GM12878 (cell line): ENCODE measurements around the gene EIF5A.
A peak's percentile ranks its signal among the peaks of the same experiment; 100 is the strongest.

Experiments
- EP300 ChIP-seq, 2 experiments: fragments of 150-350 bp in 1 of 2; IDR thresholded peaks; 2 replicates each; pipeline ENCODE4 v1.6.1; 2011 to 2012; ENCODE audit warnings: low read depth in 2 of 2, low read length in 2 of 2, borderline replicate concordance in 1 of 2, improper control_type of control experiment in 1 of 2, inconsistent platforms in 1 of 2; ENCODE audit not compliant: control insufficient read depth in 1 of 2
- GABPA ChIP-seq: IDR thresholded peaks from 2 replicates; pipeline ENCODE4 v1.6.1; 2014; ENCODE audit warnings: antibody characterized with exemption, low read depth, mild to moderate bottlenecking, inconsistent platforms
- HCFC1 ChIP-seq: fragments of 150-350 bp; IDR thresholded peaks from 2 replicates; pipeline ENCODE4 v1.6.1; 2014; ENCODE audit warnings: low read length
- SMAD1 ChIP-seq: fragments of 450-650 bp; IDR thresholded peaks from 2 replicates; pipeline ENCODE4 v1.6.1; 2018; ENCODE audit warnings: mild to moderate bottlenecking, low read depth; ENCODE audit not compliant: partially characterized antibody
- TARDBP ChIP-seq: IDR thresholded peaks from 2 replicates; pipeline ENCODE4 v1.6.1; 2016; ENCODE audit warnings: borderline replicate concordance
- YY1 ChIP-seq: IDR thresholded peaks from 2 replicates; pipeline ENCODE4 v1.6.1; 2011; ENCODE audit warnings: low read depth, mild to moderate bottlenecking, low read length
- ZZZ3 ChIP-seq: IDR thresholded peaks from 2 replicates; pipeline ENCODE4 v1.6.1; 2011; ENCODE audit warnings: low read depth; ENCODE audit not compliant: control insufficient read depth, insufficient read length
- TF ChIP-seq, protein P1 (sequence below): IDR thresholded peaks from 2 replicates; pipeline ENCODE4 v1.6.1; 2011; ENCODE audit warnings: low read depth, mild to moderate bottlenecking, low read length, moderate library complexity, borderline replicate concordance; ENCODE audit errors: extremely low read depth
- TF ChIP-seq, protein P2 (sequence below), 3 experiments: IDR thresholded peaks in 2 of 3; conservative IDR thresholded peaks in 1 of 3; 2 replicates each; pipeline ENCODE4 v1.5.1; 2011; ENCODE audit warnings: low read depth in 3 of 3, low read length in 3 of 3, mild to moderate bottlenecking in 3 of 3, control low read depth in 2 of 3, moderate library complexity in 2 of 3, inconsistent platforms in 1 of 3, mixed read lengths in 1 of 3; ENCODE audit not compliant: control insufficient read depth in 2 of 3, insufficient read depth in 1 of 3; ENCODE audit errors: extremely low read depth in 1 of 3
- TF ChIP-seq, protein P3 (sequence below): IDR thresholded peaks from 2 replicates; pipeline ENCODE4 v1.6.1; 2012; ENCODE audit warnings: low read depth, low read length, improper control_type of control experiment
- TF ChIP-seq, protein P4 (sequence below): fragments of 450-650 bp; IDR thresholded peaks from 2 replicates; pipeline ENCODE4 v1.6.1; 2018; ENCODE audit warnings: mild to moderate bottlenecking, low read depth, moderate library complexity; ENCODE audit not compliant: partially characterized antibody
- TF ChIP-seq, protein P5 (sequence below): IDR thresholded peaks from 2 replicates; pipeline ENCODE4 v1.6.1; 2011; ENCODE audit warnings: borderline replicate concordance, low read depth, mild to moderate bottlenecking, moderate library complexity, mixed read lengths, low read length; ENCODE audit not compliant: insufficient read depth; ENCODE audit errors: extremely low read length
- TF ChIP-seq, protein P6 (sequence below): IDR thresholded peaks from 2 replicates; pipeline ENCODE4 v1.6.1; 2011; ENCODE audit warnings: low read depth, low read length, improper control_type of control experiment, borderline replicate concordance
- TF ChIP-seq, protein P7 (sequence below): IDR thresholded peaks from 2 replicates; pipeline ENCODE4 v1.6.1; 2012; ENCODE audit warnings: low read length, inconsistent platforms

DNA sequence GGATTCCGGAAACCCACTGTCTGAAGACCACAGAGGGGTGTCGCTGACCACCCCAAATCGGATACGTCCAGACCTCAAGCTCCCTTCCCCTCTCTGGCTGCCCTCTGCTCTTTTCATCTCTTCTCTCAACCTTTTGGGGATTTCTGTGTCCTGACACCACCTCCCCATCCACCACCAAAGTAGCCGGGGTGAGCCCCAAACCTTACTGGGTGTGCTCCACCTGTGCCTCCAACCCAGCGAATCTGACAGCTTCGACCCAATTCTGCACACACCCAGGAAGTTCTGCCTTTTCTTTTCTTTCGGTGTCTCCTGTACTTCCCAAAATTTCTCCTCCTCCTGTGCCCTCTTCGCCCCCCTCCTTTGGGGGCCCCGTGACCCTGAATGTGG, 45.1 kb downstream of the EIF5A start:
- TF ChIP-seq, protein P1, sequence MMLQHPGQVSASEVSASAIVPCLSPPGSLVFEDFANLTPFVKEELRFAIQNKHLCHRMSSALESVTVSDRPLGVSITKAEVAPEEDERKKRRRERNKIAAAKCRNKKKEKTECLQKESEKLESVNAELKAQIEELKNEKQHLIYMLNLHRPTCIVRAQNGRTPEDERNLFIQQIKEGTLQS: no peak
- TF ChIP-seq, protein P2, sequence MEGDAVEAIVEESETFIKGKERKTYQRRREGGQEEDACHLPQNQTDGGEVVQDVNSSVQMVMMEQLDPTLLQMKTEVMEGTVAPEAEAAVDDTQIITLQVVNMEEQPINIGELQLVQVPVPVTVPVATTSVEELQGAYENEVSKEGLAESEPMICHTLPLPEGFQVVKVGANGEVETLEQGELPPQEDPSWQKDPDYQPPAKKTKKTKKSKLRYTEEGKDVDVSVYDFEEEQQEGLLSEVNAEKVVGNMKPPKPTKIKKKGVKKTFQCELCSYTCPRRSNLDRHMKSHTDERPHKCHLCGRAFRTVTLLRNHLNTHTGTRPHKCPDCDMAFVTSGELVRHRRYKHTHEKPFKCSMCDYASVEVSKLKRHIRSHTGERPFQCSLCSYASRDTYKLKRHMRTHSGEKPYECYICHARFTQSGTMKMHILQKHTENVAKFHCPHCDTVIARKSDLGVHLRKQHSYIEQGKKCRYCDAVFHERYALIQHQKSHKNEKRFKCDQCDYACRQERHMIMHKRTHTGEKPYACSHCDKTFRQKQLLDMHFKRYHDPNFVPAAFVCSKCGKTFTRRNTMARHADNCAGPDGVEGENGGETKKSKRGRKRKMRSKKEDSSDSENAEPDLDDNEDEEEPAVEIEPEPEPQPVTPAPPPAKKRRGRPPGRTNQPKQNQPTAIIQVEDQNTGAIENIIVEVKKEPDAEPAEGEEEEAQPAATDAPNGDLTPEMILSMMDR (IDR thresholded peaks at IDR 0.05 in 2 of 3, conservative IDR thresholded peaks at IDR 0.05 in 1 of 3; ENCODE audit: control insufficient read depth in 2 of 3, extremely low read depth in 1 of 3, insufficient read depth in 1 of 3, low read depth in 3 of 3, low read length in 3 of 3): peak in 1 of 3 experiments; percentile 71; a peak in 4 of 6 replicates
- no peak for TF ChIP-seq YY1
- no peak for TF ChIP-seq HCFC1
- TF ChIP-seq EP300 (IDR thresholded peaks at IDR 0.05; ENCODE audit: borderline replicate concordance in 1 of 2, control insufficient read depth in 1 of 2, low read depth in 2 of 2, low read length in 2 of 2): no peak
- TF ChIP-seq, protein P3, sequence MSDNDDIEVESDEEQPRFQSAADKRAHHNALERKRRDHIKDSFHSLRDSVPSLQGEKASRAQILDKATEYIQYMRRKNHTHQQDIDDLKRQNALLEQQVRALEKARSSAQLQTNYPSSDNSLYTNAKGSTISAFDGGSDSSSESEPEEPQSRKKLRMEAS: no peak
- no peak for TF ChIP-seq GABPA
- no peak for TF ChIP-seq TARDBP
- TF ChIP-seq ZZZ3: no peak
- TF ChIP-seq, protein P4, sequence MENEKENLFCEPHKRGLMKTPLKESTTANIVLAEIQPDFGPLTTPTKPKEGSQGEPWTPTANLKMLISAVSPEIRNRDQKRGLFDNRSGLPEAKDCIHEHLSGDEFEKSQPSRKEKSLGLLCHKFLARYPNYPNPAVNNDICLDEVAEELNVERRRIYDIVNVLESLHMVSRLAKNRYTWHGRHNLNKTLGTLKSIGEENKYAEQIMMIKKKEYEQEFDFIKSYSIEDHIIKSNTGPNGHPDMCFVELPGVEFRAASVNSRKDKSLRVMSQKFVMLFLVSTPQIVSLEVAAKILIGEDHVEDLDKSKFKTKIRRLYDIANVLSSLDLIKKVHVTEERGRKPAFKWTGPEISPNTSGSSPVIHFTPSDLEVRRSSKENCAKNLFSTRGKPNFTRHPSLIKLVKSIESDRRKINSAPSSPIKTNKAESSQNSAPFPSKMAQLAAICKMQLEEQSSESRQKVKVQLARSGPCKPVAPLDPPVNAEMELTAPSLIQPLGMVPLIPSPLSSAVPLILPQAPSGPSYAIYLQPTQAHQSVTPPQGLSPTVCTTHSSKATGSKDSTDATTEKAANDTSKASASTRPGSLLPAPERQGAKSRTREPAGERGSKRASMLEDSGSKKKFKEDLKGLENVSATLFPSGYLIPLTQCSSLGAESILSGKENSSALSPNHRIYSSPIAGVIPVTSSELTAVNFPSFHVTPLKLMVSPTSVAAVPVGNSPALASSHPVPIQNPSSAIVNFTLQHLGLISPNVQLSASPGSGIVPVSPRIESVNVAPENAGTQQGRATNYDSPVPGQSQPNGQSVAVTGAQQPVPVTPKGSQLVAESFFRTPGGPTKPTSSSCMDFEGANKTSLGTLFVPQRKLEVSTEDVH: no peak
- TF ChIP-seq, protein P5, sequence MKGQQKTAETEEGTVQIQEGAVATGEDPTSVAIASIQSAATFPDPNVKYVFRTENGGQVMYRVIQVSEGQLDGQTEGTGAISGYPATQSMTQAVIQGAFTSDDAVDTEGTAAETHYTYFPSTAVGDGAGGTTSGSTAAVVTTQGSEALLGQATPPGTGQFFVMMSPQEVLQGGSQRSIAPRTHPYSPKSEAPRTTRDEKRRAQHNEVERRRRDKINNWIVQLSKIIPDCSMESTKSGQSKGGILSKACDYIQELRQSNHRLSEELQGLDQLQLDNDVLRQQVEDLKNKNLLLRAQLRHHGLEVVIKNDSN: no peak
- TF ChIP-seq, protein P6, sequence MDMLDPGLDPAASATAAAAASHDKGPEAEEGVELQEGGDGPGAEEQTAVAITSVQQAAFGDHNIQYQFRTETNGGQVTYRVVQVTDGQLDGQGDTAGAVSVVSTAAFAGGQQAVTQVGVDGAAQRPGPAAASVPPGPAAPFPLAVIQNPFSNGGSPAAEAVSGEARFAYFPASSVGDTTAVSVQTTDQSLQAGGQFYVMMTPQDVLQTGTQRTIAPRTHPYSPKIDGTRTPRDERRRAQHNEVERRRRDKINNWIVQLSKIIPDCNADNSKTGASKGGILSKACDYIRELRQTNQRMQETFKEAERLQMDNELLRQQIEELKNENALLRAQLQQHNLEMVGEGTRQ: no peak
- TF ChIP-seq SMAD1: no peak
- TF ChIP-seq, protein P7, sequence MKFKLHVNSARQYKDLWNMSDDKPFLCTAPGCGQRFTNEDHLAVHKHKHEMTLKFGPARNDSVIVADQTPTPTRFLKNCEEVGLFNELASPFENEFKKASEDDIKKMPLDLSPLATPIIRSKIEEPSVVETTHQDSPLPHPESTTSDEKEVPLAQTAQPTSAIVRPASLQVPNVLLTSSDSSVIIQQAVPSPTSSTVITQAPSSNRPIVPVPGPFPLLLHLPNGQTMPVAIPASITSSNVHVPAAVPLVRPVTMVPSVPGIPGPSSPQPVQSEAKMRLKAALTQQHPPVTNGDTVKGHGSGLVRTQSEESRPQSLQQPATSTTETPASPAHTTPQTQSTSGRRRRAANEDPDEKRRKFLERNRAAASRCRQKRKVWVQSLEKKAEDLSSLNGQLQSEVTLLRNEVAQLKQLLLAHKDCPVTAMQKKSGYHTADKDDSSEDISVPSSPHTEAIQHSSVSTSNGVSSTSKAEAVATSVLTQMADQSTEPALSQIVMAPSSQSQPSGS: no peak
